Endothelial cell of umbilical vein (primary cell): ENCODE measurements around the gene FBXO45. TPM values are rescaled to one million over a fixed set of nuclear protein-coding genes. Genes with fewer than 3 reads are reported as not detected.
"Not testable (repeated sequence)": the region's sequence is repeated elsewhere in the genome, so short reads cannot be mapped to it uniquely, and the experiment has no call there.

Experiments used
- BruUV-seq: library from RNA; stranded (reverse); fragments of 400-500 nt; replicated peaks from 2 replicates; lab custom pipeline; 2021; lab: Mats Ljungman, UMichigan
- CTCF ChIA-PET: fragments of 300-600, 350-600 bp; sonication (Branson Sonifier 250); formaldehyde crosslinking; loops from one replicate; lab custom pipeline; 2021; ENCODE audit warnings: antibody characterized with exemption, inconsistent platforms; lab: Charles Lee
- POLR2A ChIA-PET: fragments of 300-600, 350-600 bp; sonication (Branson Sonifier 250); formaldehyde crosslinking; loops from one replicate; lab custom pipeline; 2021; ENCODE audit warnings: antibody characterized with exemption, inconsistent platforms; lab: Charles Lee
- DNase-seq: peaks from one replicate; pipeline ENCODE4 v3.0.0-alpha.2; 2011; ENCODE audit warnings: low read depth, low spot score
- FAIRE-seq: peaks from 2 replicates; lab custom pipeline; 2011; peaks lifted over from hg19 to GRCh38; lab: Jason Lieb, UNC
- H2AFZ ChIP-seq: 2 replicates; pipeline ENCODE4 v1.6.0; 2012; ENCODE audit warnings: low read depth, low read length, control low read depth, inconsistent platforms
- H3K27ac ChIP-seq: 2 replicates; pipeline ENCODE4 v1.5.1; 2011; ENCODE audit warnings: low read depth, mild to moderate bottlenecking, control low read depth, low read length, moderate library complexity; ENCODE audit not compliant: insufficient read depth
- H3K27me3 ChIP-seq, 2 experiments: 2 replicates each; pipeline versions ENCODE4 v1.6.0 to v1.6.1; 2011; ENCODE audit warnings: low read length in 2 of 2, mixed read lengths in 1 of 2; ENCODE audit not compliant: control insufficient read depth in 2 of 2, insufficient read depth in 2 of 2
- H3K36me3 ChIP-seq, 2 experiments: 2 replicates in 1 of 2; 3 replicates in 1 of 2; pipeline ENCODE4 v1.5.1; 2011; ENCODE audit warnings: low read length in 2 of 2, mild to moderate bottlenecking in 1 of 2, moderate library complexity in 1 of 2; ENCODE audit not compliant: control insufficient read depth in 2 of 2, insufficient read depth in 2 of 2; ENCODE audit errors: extremely low read depth in 1 of 2
- H3K4me1 ChIP-seq: 3 replicates; pipeline ENCODE4 v1.5.1; 2011; ENCODE audit warnings: mild to moderate bottlenecking, low read length; ENCODE audit not compliant: control insufficient read depth, insufficient read depth; ENCODE audit errors: extremely low read depth
- H3K4me2 ChIP-seq: 2 replicates; pipeline ENCODE4 v1.6.1; 2011; ENCODE audit warnings: low read length, control low read depth, mixed read lengths; ENCODE audit not compliant: insufficient read depth
- H3K4me3 ChIP-seq, 3 experiments: fragments of 200-600 bp in 1 of 3; sonication (generic), shearing (Covaris generic) in 1 of 3; replicated peaks in 1 of 3; 2 replicates each; pipeline ENCODE4 v1.5.1; 2011 to 2016; ENCODE audit warnings: control low read depth in 3 of 3, low read length in 3 of 3, mild to moderate bottlenecking in 2 of 3, inconsistent platforms in 1 of 3, low read depth in 1 of 3, moderate library complexity in 1 of 3; ENCODE audit not compliant: insufficient read depth in 1 of 3
- H3K79me2 ChIP-seq: 2 replicates; pipeline ENCODE4 v1.6.0; 2012; ENCODE audit warnings: low read length, inconsistent platforms; ENCODE audit not compliant: control insufficient read depth, insufficient read depth
- H3K9ac ChIP-seq: replicated peaks from 2 replicates; pipeline ENCODE3; 2011; ENCODE audit warnings: low read length, control low read depth; ENCODE audit not compliant: insufficient read depth; ENCODE audit errors: extremely low read depth
- H3K9me1 ChIP-seq: replicated peaks from 3 replicates; pipeline ENCODE4 v1.6.0; 2011; ENCODE audit warnings: mild to moderate bottlenecking, low read length; ENCODE audit not compliant: control insufficient read depth, insufficient read depth; ENCODE audit errors: extremely low read depth
- H3K9me3 ChIP-seq: replicated peaks from 2 replicates; pipeline ENCODE4 v1.5.1; 2012; ENCODE audit warnings: low read length, inconsistent platforms; ENCODE audit not compliant: control insufficient read depth, insufficient read depth
- H4K20me1 ChIP-seq: replicated peaks from 2 replicates; pipeline ENCODE3; 2011; ENCODE audit warnings: mild to moderate bottlenecking, low read length; ENCODE audit not compliant: control insufficient read depth, insufficient read depth; ENCODE audit errors: extremely low read depth
- CTCF ChIP-seq, 2 donors: IDR thresholded peaks; 1 replicate in 1 of 2; 2 replicates in 1 of 2; pipeline ENCODE4 v1.5.1; 2011; ENCODE audit warnings: low read length in 2 of 2, mild to moderate bottlenecking in 2 of 2, moderate library complexity in 2 of 2, control low read depth in 1 of 2, inconsistent platforms in 1 of 2, low read depth in 1 of 2; ENCODE audit not compliant: insufficient read depth in 1 of 2; ENCODE audit errors: extremely low read depth in 1 of 2
- EZH2 ChIP-seq: IDR thresholded peaks from 2 replicates; pipeline ENCODE4 v1.6.1; 2012; ENCODE audit warnings: borderline replicate concordance, low read depth, mild to moderate bottlenecking, moderate library complexity, low read length, inconsistent platforms; ENCODE audit not compliant: severe bottlenecking
- FOS ChIP-seq: IDR thresholded peaks from 2 replicates; pipeline ENCODE4 v1.6.1; 2011; ENCODE audit warnings: mild to moderate bottlenecking, low read length, moderate library complexity, borderline replicate concordance; ENCODE audit not compliant: insufficient read depth
- GATA2 ChIP-seq: IDR thresholded peaks from 2 replicates; pipeline ENCODE4 v1.7.0; 2011; ENCODE audit warnings: low read depth, mild to moderate bottlenecking, moderate library complexity, mixed read lengths, low read length; ENCODE audit not compliant: insufficient read length, insufficient read depth
- JUN ChIP-seq: IDR thresholded peaks from 2 replicates; pipeline ENCODE4 v1.6.1; 2011; ENCODE audit warnings: borderline replicate concordance, low read depth; ENCODE audit not compliant: insufficient read length, insufficient read depth
- MAX ChIP-seq: IDR thresholded peaks from 2 replicates; pipeline ENCODE4 v1.6.1; 2011; ENCODE audit not compliant: insufficient read depth, insufficient read length
- MYC ChIP-seq: IDR thresholded peaks from one replicate; pipeline ENCODE4 v1.6.1; 2011; ENCODE audit warnings: mild to moderate bottlenecking, low read depth, low read length
- POLR2A ChIP-seq: IDR thresholded peaks from 2 replicates; pipeline ENCODE4 v1.6.1; 2012; ENCODE audit warnings: low read depth, mild to moderate bottlenecking, control low read depth, low read length
- POLR2AphosphoS5 ChIP-seq: IDR thresholded peaks from 2 replicates; pipeline ENCODE4 v1.6.1; 2012; ENCODE audit warnings: low read depth, mild to moderate bottlenecking, control low read depth, low read length, moderate library complexity; ENCODE audit not compliant: insufficient read depth
- dilution Hi-C: fragments of 300-500 bp; cut with MboI; formaldehyde crosslinking; loops from one replicate; pipeline ENCODE4 v1.15.0; 2019; ENCODE audit warnings: low sequenced_read_pairs; ENCODE audit not compliant: extremely low pct_ligation_motif_present
- intact Hi-C: fragments of 100-400 bp; cut with micrococcal nuclease; formaldehyde crosslinking; loops from one replicate; pipeline ENCODE4 v1.10.0; 2022
- polyA plus RNA-seq, 4 experiments: library from polyadenylated mRNA; depleted of rRNA in 3 of 4; stranded (reverse) in 3 of 4; unstranded in 1 of 4; fragments of >200 nt; gene quantifications; 2 replicates each; pipeline versions ENCODE4 v1.2.1 to v1.2.3, GENCODE V29; 2011 to 2012; ENCODE audit warnings: missing spikeins in 1 of 4
- total RNA-seq: library from RNA; stranded (reverse); gene quantifications from 2 replicates; pipeline ENCODE4 v1.2.3, GENCODE V29; 2021

The FBXO45 gene
- total and polyA plus RNA-seq, 2 donors (not counting 3 experiments of a cell fraction or from before 2014, with no cell fraction given): 3.5 to 12.4 TPM

GRCh38 chr3:196619223-196619622 lies 50.8 kb downstream of the FBXO45 start:
- H3K79me2 ChIP-seq: no peaks in the 10 kb centered on the region
- no peak overlapping the region for H2AFZ ChIP-seq
- CTCF ChIA-PET: interaction anchor here (0.9 to 2.0 kb wide), 4 partner anchors 10 to 66 kb away, joined by 3 to 5 read pairs (median 4); no protein-coding TSS in a partner anchor
- no peak overlapping the region for H3K9ac ChIP-seq
- no peak overlapping the region for H3K4me2 ChIP-seq
- POLR2A ChIA-PET: interaction anchor here (0.7 kb wide), 1 partner anchor 32 kb away, joined by 3 read pairs; no protein-coding TSS in a partner anchor
- H3K4me1 ChIP-seq: peaks cover 10% of the 10 kb centered on the region
- no peaks in the 10 kb centered on the region for H3K9me3 ChIP-seq
- no peak overlapping the region for H3K27ac ChIP-seq
- H3K27me3 ChIP-seq: no peaks in the 10 kb centered on the region
- FAIRE-seq: no peak
- H3K9me1 ChIP-seq: no peaks in the 10 kb centered on the region
- no peaks in the 10 kb centered on the region for H3K36me3 ChIP-seq
- intact Hi-C loops: no loop called here
- dilution Hi-C loops: no loop called here
- no peaks in the 10 kb centered on the region for H4K20me1 ChIP-seq
- no peak overlapping the region for H3K4me3 ChIP-seq
- TF ChIP-seq POLR2A: no peak
- no peak for TF ChIP-seq FOS
- TF ChIP-seq GATA2: no peak
- no peak for TF ChIP-seq CTCF (IDR thresholded peaks at IDR 0.05; ENCODE audit: extremely low read depth in 1 of 2, insufficient read depth in 1 of 2, low read depth in 1 of 2, low read length in 2 of 2)
- no peak for TF ChIP-seq JUN
- no peak for TF ChIP-seq EZH2
- TF ChIP-seq MAX: no peak
- no peak for TF ChIP-seq POLR2AphosphoS5
- no peak for TF ChIP-seq MYC
- no TSS peak for BruUV-seq
- no peak for DNase-seq

- H3K79me2 ChIP-seq, BruUV-seq, FAIRE-seq, H3K9me3 ChIP-seq, DNase-seq, H3K4me3 ChIP-seq, H3K27ac ChIP-seq, dilution Hi-C loops, H3K36me3 ChIP-seq, H4K20me1 ChIP-seq, H3K9ac ChIP-seq, H3K4me2 ChIP-seq, H3K27me3 ChIP-seq, H3K9me1 ChIP-seq: not testable (repeated sequence)
- Histone ChIP-seq H2AFZ (peak overlapping the region; percentile 85), H3K4me1 (peaks cover 10% of the 10 kb centered on the region)
- ChIA-PET CTCF (interaction anchor here (0.9 to 2.0 kb wide), 5 partner anchors 10 to 72 kb away, joined by 3 to 5 read pairs (median 3); no protein-coding TSS in a partner anchor), POLR2A (interaction anchor here (0.7 kb wide), 1 partner anchor 32 kb away, joined by 3 read pairs; no protein-coding TSS in a partner anchor)
- intact Hi-C loops: loop anchor here (1.0 kb wide), 1 partner anchor 13 kb away; no protein-coding TSS in a partner anchor
Measured at GRCh38 chr3:196619627-196620026, 51.2 kb downstream of the FBXO45 start.
